DOHH2 (cell line): ENCODE data around the gene PDE10A.

Experiments used
- CTCF ChIP-seq: fragments of 200-600 bp; sonication (generic); IDR thresholded peaks from one replicate; pipeline ENCODE4 v1.5.1; 2014; ENCODE audit warnings: antibody characterized with exemption, mild to moderate bottlenecking, low read depth, low read length; ENCODE audit not compliant: poor library complexity, severe bottlenecking
- EZH2phosphoT487 ChIP-seq: fragments of 200-600 bp; sonication (generic); IDR thresholded peaks from 2 replicates; pipeline ENCODE4 v1.6.1; 2017; ENCODE audit warnings: borderline replicate concordance, mild to moderate bottlenecking, antibody characterized with exemption, low read length, moderate library complexity, mixed read lengths

DNA sequence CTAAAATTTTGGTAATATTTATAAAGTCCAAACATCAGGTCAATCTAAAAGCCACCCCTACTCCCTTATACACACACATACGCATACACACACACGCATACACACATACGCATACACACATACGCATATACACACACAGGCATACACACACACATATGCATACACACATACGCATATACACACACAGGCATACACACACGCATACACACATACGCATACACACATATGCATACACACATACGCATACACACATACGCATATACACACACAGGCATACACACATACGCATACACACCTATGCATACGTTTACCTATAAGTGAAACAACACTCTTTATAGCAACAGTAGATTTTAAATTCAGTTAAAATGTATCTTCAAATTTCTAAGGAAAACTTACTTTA lies 240.8 kb downstream of the PDE10A start:
- no peak for TF ChIP-seq CTCF
- no peak for TF ChIP-seq EZH2phosphoT487
